Astrocyte of the cerebellum (primary cell): Measurements from ENCODE around the gene EMC7.
A peak's percentile ranks its signal among the peaks of the same experiment; 100 is the strongest.

Experiments used
- DNase-seq: peaks from one replicate; pipeline ENCODE4 v3.0.0-alpha.2; 2011; ENCODE audit warnings: low read depth
- H3K4me3 ChIP-seq: 2 replicates; pipeline ENCODE4 v1.5.1; 2011; ENCODE audit warnings: mild to moderate bottlenecking, low read depth, low read length, moderate library complexity
- CTCF ChIP-seq: IDR thresholded peaks from 2 replicates; pipeline ENCODE4 v1.5.1; 2012; ENCODE audit warnings: low read length, low read depth, moderate library complexity, mild to moderate bottlenecking; ENCODE audit errors: missing control alignments
- in situ Hi-C: cut with HindIII; loops from 2 replicates; pipeline ENCODE4 v1.10.0; 2017; ENCODE audit warnings: low sequenced_read_pairs

The EMC7 gene

GRCh38 chr15:34114215-34114614 lies 12.6 kb upstream of the EMC7 start:
- no peak overlapping the region for H3K4me3 ChIP-seq
- no peak for TF ChIP-seq CTCF
- in situ Hi-C loops, result no loop called here
- DNase-seq, result no peak

GRCh38 chr15:34111488-34111887 lies 9.8 kb upstream of the EMC7 start:
- TF ChIP-seq CTCF, result no peak
- in situ Hi-C loops, result no loop called here
- DNase-seq, result no peak
- no peak overlapping the region for H3K4me3 ChIP-seq

- in situ Hi-C loops, result no loop called here
- DNase-seq, result peak; percentile 36
- peak; percentile 74 for TF ChIP-seq CTCF
- no peak overlapping the region for H3K4me3 ChIP-seq
These were observed 8.4 kb upstream of the EMC7 start for GRCh38 chr15:34109797-34110663.

GRCh38 chr15:34107315-34107714 lies 5.7 kb upstream of the EMC7 start:
- no peak overlapping the region for H3K4me3 ChIP-seq
- in situ Hi-C loops, result no loop called here
- TF ChIP-seq CTCF, result no peak
- DNase-seq, result no peak

GRCh38 chr15:34106423-34106822 lies 4.8 kb upstream of the EMC7 start:
- in situ Hi-C loops, result no loop called here
- no peak overlapping the region for H3K4me3 ChIP-seq
- no peak for DNase-seq
- TF ChIP-seq CTCF, result no peak

GRCh38 chr15:34102175-34102925 lies 688 bp upstream of the EMC7 start:
- in situ Hi-C loops, result no loop called here
- TF ChIP-seq CTCF, result no peak
- no peak for DNase-seq
- peak overlapping the region; percentile 83 for H3K4me3 ChIP-seq
